Activated T-helper 17 cell treated with anti-CD3 and anti-CD28 coated beads, Interleukin-2, amount 50 U/mL, for 72 hours (primary cell): ENCODE results near the gene ING5. TPM values are rescaled to one million over a fixed set of nuclear protein-coding genes. Genes with fewer than 3 reads are reported as not detected.
"Not testable (repeated sequence)": the region's sequence is repeated elsewhere in the genome, so short reads cannot be mapped to it uniquely, and the experiment has no call there.

ENCODE experiments used
- ATAC-seq: fragments of 150-1000 bp; cut with Tn5 transposase; replicated peaks from 2 replicates; pipeline ENCODE4 v1.10.0; 2021; ENCODE audit warnings: mild to moderate bottlenecking, moderate library complexity
- H3K27ac Mint-ChIP-seq: one replicate; pipeline ENCODE4 v1.8.0; 2022; ENCODE audit warnings: mixed read lengths
- H3K27me3 Mint-ChIP-seq: one replicate; pipeline ENCODE4 v1.8.0; 2022; ENCODE audit warnings: mixed read lengths
- H3K36me3 Mint-ChIP-seq: one replicate; pipeline ENCODE4 v1.8.0; 2022; ENCODE audit warnings: low read depth, mild to moderate bottlenecking, mixed read lengths
- H3K4me1 Mint-ChIP-seq: one replicate; pipeline ENCODE4 v1.8.0; 2022; ENCODE audit warnings: mixed read lengths
- H3K4me3 Mint-ChIP-seq: one replicate; pipeline ENCODE4 v1.8.0; 2022; ENCODE audit warnings: mild to moderate bottlenecking, mixed read lengths
- H3K9me3 Mint-ChIP-seq: one replicate; pipeline ENCODE4 v1.8.0; 2022; ENCODE audit warnings: mixed read lengths
- total RNA-seq, 2 donors: library from RNA; stranded (reverse); gene quantifications; one replicate each; pipeline ENCODE4 v1.2.3, GENCODE V29; 2022

ING5 gene
- total RNA-seq, 2 donors from 2014 or later, result 43.5 to 52.3 TPM

DNA sequence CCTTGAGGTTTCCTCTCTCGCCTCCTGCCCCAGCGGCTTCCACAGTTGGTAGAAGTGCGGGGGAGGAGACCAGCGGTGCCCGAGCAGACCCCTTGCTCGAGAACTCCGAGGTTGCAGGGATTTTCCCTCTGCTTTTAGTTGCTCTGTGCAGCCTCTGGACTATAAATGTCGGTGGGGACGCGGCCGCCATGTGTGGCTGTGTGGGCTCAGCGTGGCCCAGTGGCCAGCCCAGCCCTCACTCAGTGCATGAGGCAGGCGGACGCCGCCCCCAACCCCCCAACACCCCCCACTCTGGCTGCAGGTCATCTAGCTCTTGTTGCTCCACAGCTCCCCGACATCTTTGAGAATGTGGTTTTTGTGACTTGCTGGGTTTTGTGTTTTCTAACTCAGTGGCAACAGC, 17.3 kb downstream of the ING5 start:
- no peak overlapping the region for H3K27ac Mint-ChIP-seq
- ATAC-seq, result no peak
- H3K27me3 Mint-ChIP-seq, result no peaks in the 10 kb centered on the region
- peaks cover 82% of the 10 kb centered on the region for H3K36me3 Mint-ChIP-seq
- H3K4me3 Mint-ChIP-seq, result no peak overlapping the region
- H3K9me3 Mint-ChIP-seq, result no peaks in the 10 kb centered on the region
- no peaks in the 10 kb centered on the region for H3K4me1 Mint-ChIP-seq

GRCh38 chr2:241720099-241720498, 18.3 kb downstream of the ING5 start:
- Mint-ChIP-seq H3K27me3 (no peaks in the 10 kb centered on the region), H3K4me1 (no peaks in the 10 kb centered on the region), H3K9me3 (no peaks in the 10 kb centered on the region), H3K4me3 (no peak overlapping the region), H3K36me3 (peaks cover 74% of the 10 kb centered on the region), H3K27ac (no peak overlapping the region)
- ATAC-seq, result no peak

GRCh38 chr2:241720560-241720959, 18.7 kb downstream of the ING5 start:
- peaks cover 71% of the 10 kb centered on the region for H3K36me3 Mint-ChIP-seq

DNA sequence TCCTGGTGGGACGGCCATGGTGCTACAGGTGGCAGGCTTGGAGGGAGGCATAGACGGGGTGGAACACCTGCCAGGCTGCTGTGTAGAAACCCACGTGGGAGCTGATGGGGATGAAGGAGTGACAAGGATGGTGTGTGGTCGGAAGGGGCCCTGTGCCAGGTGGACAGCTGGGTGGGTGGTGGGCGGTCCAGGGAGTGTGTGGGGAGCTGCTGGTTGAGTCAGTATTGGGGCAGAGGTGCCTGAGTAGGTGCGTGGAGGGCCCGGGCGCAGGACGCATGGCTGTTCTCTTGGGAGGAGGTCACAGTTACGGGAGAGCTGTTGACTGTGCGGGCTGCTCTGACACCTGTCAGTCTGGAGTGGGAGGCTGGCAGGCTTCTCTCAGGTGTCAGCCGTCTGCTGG, 20.0 kb downstream of the ING5 start:
- Mint-ChIP-seq H3K27me3 (no peaks in the 10 kb centered on the region), H3K27ac (peak overlapping the region; percentile 70), H3K4me3 (no peak overlapping the region), H3K9me3 (no peaks in the 10 kb centered on the region), H3K36me3 (peaks cover 63% of the 10 kb centered on the region), H3K4me1 (no peaks in the 10 kb centered on the region)
- no peak for ATAC-seq

More at GRCh38 chr2:241720560-241720959, 18.7 kb downstream of the ING5 start:
- Mint-ChIP-seq H3K4me3 (no peak overlapping the region), H3K27ac (no peak overlapping the region), H3K4me1 (no peaks in the 10 kb centered on the region), H3K27me3 (no peaks in the 10 kb centered on the region), H3K9me3 (no peaks in the 10 kb centered on the region)
- ATAC-seq, result no peak

- no peak overlapping the region for H3K4me3 Mint-ChIP-seq
- no peak overlapping the region for H3K27ac Mint-ChIP-seq
- H3K36me3 Mint-ChIP-seq, result peaks cover 52% of the 10 kb centered on the region
- no peaks in the 10 kb centered on the region for H3K27me3 Mint-ChIP-seq
- H3K9me3 Mint-ChIP-seq, result no peaks in the 10 kb centered on the region
- no peak for ATAC-seq
- H3K4me1 Mint-ChIP-seq, result no peaks in the 10 kb centered on the region
These were observed 21.1 kb downstream of the ING5 start for GRCh38 chr2:241722896-241723454.

DNA sequence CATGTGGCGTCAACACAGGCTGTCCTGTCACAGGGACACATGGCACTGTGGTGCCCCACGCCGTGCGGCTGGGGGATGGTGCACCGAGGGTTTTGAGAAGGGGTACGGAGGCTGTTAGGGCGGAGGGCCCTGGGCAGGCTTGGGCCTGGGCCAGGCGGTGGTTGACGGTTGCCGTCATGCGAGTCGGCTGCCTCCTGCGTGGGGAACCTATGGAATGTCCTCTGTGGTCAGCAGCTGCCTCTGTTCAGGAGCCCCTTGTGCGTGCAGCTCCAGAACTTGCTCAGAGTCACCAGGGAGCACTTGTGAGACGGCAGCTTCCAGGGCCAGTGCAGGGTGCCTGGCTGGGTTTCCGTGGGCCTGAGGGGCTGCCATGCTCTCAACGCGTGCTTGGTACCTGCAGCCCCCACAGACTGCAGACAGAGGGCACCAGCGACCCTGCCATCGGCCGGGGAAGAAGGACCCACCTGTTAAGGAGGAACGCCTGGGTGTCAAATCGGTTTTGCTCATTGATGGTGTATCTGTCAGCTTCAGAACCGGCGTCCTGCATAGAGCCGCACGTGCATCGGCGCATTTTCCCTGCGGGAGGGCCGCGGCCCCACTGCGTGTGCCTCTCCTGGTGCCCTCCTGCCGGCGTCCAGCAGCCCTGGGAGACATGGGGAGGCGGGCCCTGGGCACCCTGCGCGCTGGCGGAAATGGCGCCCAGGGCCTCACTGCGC, 22.6 kb downstream of the ING5 start:
- Mint-ChIP-seq H3K4me3 (no peak overlapping the region), H3K27me3 (no peaks in the 10 kb centered on the region), H3K36me3 (peaks cover 43% of the 10 kb centered on the region), H3K27ac (no peak overlapping the region), H3K4me1 (no peaks in the 10 kb centered on the region), H3K9me3 (no peaks in the 10 kb centered on the region)
- peak; percentile 24 for ATAC-seq

DNA sequence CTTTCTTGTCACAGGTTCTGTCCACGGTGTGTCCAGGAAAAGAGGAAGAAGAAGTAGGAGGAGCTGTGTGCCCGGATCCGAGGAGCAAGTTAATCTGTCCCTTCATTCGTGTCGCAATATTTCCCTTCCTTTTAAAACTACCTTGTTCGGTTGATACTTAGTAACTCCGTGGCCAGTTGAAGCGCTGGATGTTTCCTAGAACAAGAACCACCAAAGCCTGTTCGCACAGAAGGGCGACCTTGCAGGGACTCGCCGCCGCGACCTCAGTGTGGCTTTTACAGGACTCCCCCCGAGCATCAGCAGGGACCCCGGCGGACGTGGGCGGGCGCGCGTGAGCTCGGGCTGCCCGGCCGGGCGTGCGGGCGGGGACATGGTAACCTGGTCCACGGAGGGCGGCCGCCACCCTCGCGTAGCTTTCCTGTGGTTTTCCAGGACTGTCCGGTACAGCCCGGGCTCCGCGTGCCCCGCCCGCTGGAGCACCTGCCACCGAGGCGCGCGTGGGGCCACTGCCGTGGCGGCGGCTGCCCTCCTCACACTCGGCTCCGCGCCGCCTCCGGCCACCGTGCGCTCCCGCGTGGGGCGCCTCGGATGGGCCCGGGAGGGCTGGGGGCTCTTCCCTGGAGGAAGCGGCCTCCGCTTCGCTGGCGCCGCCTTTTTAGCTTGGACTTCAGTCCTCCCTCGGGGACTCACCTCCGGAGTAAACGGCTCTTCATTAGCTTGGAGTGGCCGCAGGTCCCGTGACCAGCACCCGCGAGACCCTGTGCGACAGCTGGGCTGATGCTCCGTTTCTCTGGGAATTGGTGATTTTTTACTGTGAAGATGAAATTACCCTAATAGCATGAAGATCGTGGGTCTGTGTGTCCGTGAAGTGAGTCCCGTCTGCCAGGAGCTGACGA, 23.4 kb downstream of the ING5 start:
- Mint-ChIP-seq H3K27ac (no peak overlapping the region), H3K36me3 (peaks cover 40% of the 10 kb centered on the region), H3K9me3 (no peaks in the 10 kb centered on the region), H3K4me1 (peaks cover 6% of the 10 kb centered on the region), H3K27me3 (no peaks in the 10 kb centered on the region), H3K4me3 (no peak overlapping the region)
- ATAC-seq, result no peak

DNA sequence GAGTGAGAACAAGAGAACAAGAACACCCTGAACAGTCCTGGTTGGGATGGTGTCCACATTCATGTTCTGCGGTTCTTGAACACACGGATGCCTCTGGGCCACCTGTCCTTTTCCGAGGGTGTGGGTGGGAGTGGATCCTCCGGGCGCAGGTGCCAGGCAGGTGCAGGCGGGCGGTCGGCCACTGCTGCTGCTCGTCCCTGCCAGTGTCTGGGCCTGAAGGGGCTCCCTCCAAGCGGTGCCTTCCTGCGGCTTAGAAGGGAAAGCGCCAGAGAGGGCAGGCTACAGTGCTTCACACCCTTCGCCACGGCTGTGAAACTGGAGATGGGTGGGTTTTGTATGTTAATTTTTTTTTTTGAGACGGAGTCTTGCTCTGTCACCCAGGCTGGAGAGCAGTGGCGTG, 24.6 kb downstream of the ING5 start:
- no peak overlapping the region for H3K4me3 Mint-ChIP-seq
- H3K27ac Mint-ChIP-seq, result no peak overlapping the region
- ATAC-seq, result no peak
- H3K27me3 Mint-ChIP-seq, result no peaks in the 10 kb centered on the region
- H3K36me3 Mint-ChIP-seq, result peaks cover 34% of the 10 kb centered on the region
- H3K9me3 Mint-ChIP-seq, result no peaks in the 10 kb centered on the region
- peaks cover 16% of the 10 kb centered on the region for H3K4me1 Mint-ChIP-seq

DNA sequence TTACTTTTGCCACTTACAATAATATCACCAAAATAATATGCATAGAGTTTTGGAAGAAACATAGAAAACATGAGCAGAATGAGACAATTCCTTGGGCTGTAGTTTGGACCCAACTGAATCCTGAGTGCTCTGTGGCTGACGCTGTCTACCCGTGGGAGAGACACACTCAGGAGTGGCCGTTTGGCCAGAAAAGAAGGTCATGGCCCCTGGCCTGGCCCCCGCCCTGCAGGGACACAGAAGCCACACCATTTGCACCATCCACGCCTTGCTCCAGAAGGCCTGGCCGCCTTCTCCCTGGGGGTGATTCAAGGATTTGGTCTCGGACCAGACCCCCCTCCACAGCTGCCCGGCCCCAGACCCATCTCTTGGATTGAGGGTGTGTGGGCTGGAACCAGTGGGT, 26.2 kb downstream of the ING5 start:
- Mint-ChIP-seq H3K4me1 (peaks cover 21% of the 10 kb centered on the region), H3K4me3 (no peak overlapping the region), H3K36me3 (peaks cover 19% of the 10 kb centered on the region), H3K9me3 (no peaks in the 10 kb centered on the region), H3K27ac (no peak overlapping the region), H3K27me3 (no peaks in the 10 kb centered on the region)
- ATAC-seq, result no peak

DNA sequence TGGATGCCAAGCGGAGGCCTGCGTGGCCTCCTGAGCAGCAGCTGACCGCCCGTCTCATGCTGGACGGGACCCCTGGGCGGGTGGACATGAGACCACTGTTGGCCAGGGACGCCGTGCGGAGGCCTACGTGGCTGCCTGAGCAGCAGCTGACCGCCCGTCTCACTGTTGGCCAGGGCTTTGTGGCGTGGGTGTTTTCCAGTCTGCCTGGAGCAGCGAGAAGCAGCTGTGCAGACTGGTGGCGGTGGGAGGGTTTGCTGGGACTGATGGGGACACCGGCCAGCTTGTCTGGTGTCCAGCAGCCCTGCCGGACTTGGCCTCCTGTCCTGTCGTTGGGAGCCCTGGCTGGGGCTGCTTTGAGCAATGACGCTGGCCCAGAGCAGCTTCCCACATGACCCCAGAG, 26.8 kb downstream of the ING5 start:
- no peaks in the 10 kb centered on the region for H3K9me3 Mint-ChIP-seq
- ATAC-seq, result no peak
- H3K36me3 Mint-ChIP-seq, result peaks cover 12% of the 10 kb centered on the region
- peaks cover 21% of the 10 kb centered on the region for H3K4me1 Mint-ChIP-seq
- H3K27me3 Mint-ChIP-seq, result no peaks in the 10 kb centered on the region
- no peak overlapping the region for H3K27ac Mint-ChIP-seq
- no peak overlapping the region for H3K4me3 Mint-ChIP-seq

DNA sequence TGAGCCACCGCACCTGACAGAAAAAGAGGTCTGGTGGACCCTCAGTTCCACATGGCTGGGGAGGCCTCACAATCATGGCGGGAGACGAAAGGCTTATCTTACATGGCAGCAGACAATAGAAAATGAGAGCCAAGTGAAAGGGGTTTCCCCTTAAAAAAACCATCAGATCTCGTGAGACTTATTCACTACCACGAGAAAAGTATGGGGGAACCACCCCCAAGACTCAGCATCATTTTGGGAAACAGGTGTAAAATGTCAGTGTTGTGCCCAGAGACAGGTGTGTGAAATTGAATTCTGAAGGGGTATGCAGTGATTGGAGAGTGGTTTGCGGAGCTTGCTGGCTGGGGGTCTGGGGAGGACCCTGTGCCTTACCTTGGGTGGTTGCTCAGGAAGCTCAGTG, 28.0 kb downstream of the ING5 start:
- Mint-ChIP-seq H3K36me3 (peaks cover 6% of the 10 kb centered on the region), H3K27ac (peak overlapping the region; percentile 72), H3K4me1 (peaks cover 21% of the 10 kb centered on the region), H3K27me3 (no peaks in the 10 kb centered on the region), H3K9me3 (no peaks in the 10 kb centered on the region), H3K4me3 (peak overlapping the region; percentile 77)
- ATAC-seq, result no peak

- Mint-ChIP-seq H3K4me3 (peak overlapping the region; percentile 77), H3K27ac (peak overlapping the region; percentile 72), H3K4me1 (peaks cover 21% of the 10 kb centered on the region), H3K9me3 (no peaks in the 10 kb centered on the region), H3K36me3 (peaks cover 2% of the 10 kb centered on the region), H3K27me3 (no peaks in the 10 kb centered on the region)
- peak; percentile 33 for ATAC-seq
These were observed 28.9 kb downstream of the ING5 start for GRCh38 chr2:241730671-241731293.

DNA sequence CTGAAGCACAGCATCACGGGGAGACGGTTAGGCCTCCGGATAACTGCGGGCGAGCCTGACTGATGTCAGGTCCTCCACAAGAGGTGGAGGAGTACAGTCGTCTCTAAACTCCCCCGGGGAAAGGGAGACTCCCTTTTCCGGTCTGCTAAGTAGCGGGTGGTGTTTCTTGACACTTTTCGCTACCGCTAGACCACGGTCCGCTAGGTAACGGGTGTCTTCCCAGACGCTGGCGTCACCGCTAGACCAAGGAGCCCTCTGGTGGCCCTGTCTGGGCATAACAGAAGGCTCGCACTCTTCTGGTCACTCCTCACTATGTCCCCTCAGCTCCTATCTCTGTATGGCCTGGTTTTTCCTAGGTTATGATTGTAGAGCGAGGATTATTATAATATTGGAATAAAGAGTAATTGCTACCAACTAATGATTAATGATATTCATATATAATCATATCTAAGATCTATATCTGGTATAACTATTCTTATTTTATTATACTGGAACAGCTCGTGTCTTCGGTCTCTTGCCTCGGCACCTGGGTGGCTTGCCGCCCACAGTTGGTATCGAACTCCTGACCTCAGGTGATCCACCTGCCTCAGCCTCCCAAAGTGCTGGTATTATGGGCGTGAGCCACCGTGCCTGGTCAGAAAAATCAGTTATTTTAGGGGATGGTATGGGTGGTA, 30.8 kb downstream of the ING5 start:
- not testable (repeated sequence) for ATAC-seq, H3K36me3 Mint-ChIP-seq, H3K9me3 Mint-ChIP-seq, H3K27me3 Mint-ChIP-seq
- peaks cover 26% of the 10 kb centered on the region for H3K4me1 Mint-ChIP-seq
- peak overlapping the region; percentile 67 for H3K4me3 Mint-ChIP-seq
- peak overlapping the region; percentile 50 for H3K27ac Mint-ChIP-seq
